Muscle of arm (tissue), 12 donors: Measurements from ENCODE around the gene ZNF470. TPM values are rescaled to one million over a fixed set of nuclear protein-coding genes. Genes with fewer than 3 reads are reported as not detected.
A peak's percentile ranks its signal among the peaks of the same experiment; 100 is the strongest.

Source experiments
- DNase-seq: peaks from one replicate; pipeline ENCODE4 v3.0.0-alpha.2; 2013
- polyA plus RNA-seq, 12 donors: library from polyadenylated mRNA; unstranded; fragments of 120-200 nt; gene quantifications; one replicate each; pipeline ENCODE4 v1.2.1, GENCODE V29; 2013; ENCODE audit not compliant: insufficient read length in 12 of 12

The ZNF470 gene
- polyA plus RNA-seq, 12 donors, result 1.5 to 7.1 (median 5.0) TPM; not detected in 1

GRCh38 chr19:56601375-56601774, 34.1 kb downstream of the ZNF470 start:
- no peak for DNase-seq

- DNase-seq, result no peak
These were observed 36.6 kb downstream of the ZNF470 start for GRCh38 chr19:56603829-56604228.

- no peak for DNase-seq
These were observed 41.2 kb downstream of the ZNF470 start for GRCh38 chr19:56608274-56608964.

- no peak for DNase-seq
These were observed 44.0 kb downstream of the ZNF470 start for GRCh38 chr19:56611288-56611687.

- DNase-seq, result no peak
These were observed 45.5 kb downstream of the ZNF470 start for GRCh38 chr19:56612737-56613136.

GRCh38 chr19:56613639-56614038, 46.4 kb downstream of the ZNF470 start:
- DNase-seq, result no peak

GRCh38 chr19:56617531-56617930, 50.3 kb downstream of the ZNF470 start:
- no peak for DNase-seq

- no peak for DNase-seq
These were observed 51.9 kb downstream of the ZNF470 start for GRCh38 chr19:56619121-56619520.

GRCh38 chr19:56622374-56622773, 55.1 kb downstream of the ZNF470 start:
- DNase-seq, result no peak

- no peak for DNase-seq
These were observed 55.7 kb downstream of the ZNF470 start for GRCh38 chr19:56623006-56623405.

GRCh38 chr19:56625708-56626107, 58.4 kb downstream of the ZNF470 start:
- DNase-seq, result no peak

- no peak for DNase-seq
These were observed 65.8 kb downstream of the ZNF470 start for GRCh38 chr19:56633021-56633420.

- peak; percentile 84 for DNase-seq
These were observed 70.8 kb downstream of the ZNF470 start for GRCh38 chr19:56637976-56638555.

Other genes with a start within 250 kb of the ZNF470 start
- gene ZNF582, start 173.9 kb upstream of the ZNF470 start, polyA plus RNA-seq, result 1 to 10 TPM in 11 of 12 donors, not detected in 1; 4.9 to 9.4 (median 7.1) TPM
- gene ZNF583, start 163.1 kb upstream of the ZNF470 start, polyA plus RNA-seq, result 10 to 100 TPM in 1 of 12 donors, 1 to 10 TPM in 10, not detected in 1; 6.1 to 11.2 (median 7.6) TPM
- gene ZNF667, start 90.1 kb upstream of the ZNF470 start, polyA plus RNA-seq, result 10 to 100 TPM in 9 of 12 donors, 1 to 10 TPM in 2, not detected in 1; 8.0 to 19.5 (median 11.5) TPM
- gene ZNF471, start 59.6 kb upstream of the ZNF470 start, polyA plus RNA-seq, result 10 to 100 TPM in 10 of 12 donors, 1 to 10 TPM in 1, not detected in 1; 9.1 to 27.0 (median 18.6) TPM
- gene ZFP28, start 28.5 kb upstream of the ZNF470 start, polyA plus RNA-seq, result 10 to 100 TPM in 7 of 12 donors, 1 to 10 TPM in 4, not detected in 1; 9.3 to 16.4 (median 11.1) TPM
- 1 to 10 TPM in 11 of 12 donors, not detected in 1; 5.8 to 8.8 (median 7.1) TPM for gene ZNF71, start 27.8 kb downstream of the ZNF470 start, polyA plus RNA-seq
- 1 to 10 TPM in 10 of 12 donors, not detected in 2; 1.2 to 2.6 (median 1.7) TPM for gene SMIM17, start 75.7 kb downstream of the ZNF470 start, polyA plus RNA-seq
- gene ZNF835, start 104.3 kb downstream of the ZNF470 start, polyA plus RNA-seq, result 1 to 10 TPM in 10 of 12 donors, not detected in 2; 1.7 to 5.7 (median 2.4) TPM